ENCODE data around the gene GBP7.

The GBP7 gene

DNA sequence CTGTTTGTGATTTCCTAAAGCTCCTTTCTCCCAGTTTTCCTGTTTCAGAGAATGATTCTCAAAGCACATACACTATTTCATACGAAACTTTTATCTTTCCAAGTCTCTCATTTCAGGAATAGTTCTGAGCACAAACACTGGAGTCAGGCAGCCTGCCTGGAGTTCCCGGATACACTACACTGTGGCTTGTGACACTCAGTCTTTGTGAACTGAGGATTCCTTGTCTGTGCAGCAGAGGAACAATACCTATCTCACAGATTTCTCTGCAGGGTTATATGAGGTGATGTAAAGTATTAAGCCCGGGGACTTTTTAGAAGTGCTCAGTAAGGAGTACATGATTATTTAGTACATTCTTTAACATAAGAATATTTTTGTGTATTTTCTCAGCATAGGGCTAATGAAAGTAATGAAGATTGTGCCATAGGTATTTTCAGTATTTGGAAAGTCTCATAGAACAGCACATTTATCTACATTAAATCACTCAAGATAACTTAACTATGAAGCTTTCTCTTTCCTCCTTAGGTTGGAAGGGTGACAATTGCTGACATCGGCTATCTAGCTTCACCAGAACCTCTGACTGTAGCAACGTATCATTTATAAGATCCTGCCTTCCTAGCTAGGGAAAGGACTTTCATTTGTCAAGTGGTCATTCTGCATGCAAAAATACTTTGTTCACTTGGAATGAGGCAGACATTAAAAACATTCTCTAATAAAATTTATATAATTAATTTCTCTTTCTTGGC lies 62.8 kb downstream of the GBP7 start:
- no peak for DNase-seq

DNA sequence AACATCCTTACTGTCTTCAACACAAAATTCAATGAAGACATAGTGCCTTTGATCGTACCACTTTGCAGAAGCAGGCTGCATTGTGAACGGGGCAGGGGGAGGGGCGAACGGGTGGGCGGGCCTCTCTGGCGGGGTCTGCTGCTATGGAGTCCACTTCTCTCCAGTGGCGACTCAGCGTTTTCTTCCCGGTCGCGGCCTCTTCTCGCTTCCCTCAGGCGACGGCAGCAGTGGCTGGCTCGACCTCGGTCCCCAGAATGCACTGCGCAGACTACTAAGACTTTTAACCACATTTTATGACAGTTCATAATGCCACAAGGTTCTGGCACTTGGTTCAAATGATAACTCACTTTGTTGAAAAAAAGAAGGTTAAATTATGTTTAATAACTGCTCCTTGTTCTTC lies 71.1 kb downstream of the GBP7 start:
- DNase-seq = no peak

DNA sequence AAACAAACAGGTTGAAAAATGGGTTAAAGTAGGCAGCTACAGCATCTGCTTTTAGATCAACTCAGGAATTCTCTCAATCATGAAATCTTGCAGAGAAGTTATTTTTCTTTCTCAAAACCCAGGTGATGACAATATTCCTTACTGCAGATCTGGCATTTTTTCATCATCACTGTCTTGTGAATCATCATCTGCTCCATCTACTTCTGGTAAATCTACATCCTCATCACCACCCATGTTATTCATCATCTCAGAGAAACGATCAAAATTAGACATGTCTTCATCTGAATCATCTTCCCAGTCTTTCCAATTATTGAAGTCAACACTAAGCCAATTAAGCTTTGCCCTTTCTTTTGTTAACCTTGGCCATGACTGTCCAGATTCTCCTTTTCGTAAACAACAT lies 71.7 kb downstream of the GBP7 start:
- no peak for DNase-seq

DNA sequence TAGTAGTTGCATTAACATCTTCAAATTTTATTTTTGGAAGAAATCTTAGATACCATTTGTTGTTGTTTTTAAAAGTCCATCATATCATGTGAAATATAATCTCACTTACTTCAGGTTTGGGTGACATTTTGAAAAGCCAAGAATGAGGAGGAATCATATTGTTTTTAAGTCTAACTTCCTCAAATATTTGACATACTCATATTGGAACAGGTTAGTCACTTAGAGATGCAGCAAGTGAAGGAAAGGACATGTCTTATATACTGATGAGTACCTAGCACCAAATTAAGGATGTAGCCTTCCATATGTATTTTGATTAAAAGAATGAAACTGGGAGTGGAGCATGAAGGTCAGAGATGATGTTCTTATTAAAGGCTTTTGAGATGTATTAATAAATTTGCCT lies 73.8 kb downstream of the GBP7 start:
- no peak for DNase-seq

DNA sequence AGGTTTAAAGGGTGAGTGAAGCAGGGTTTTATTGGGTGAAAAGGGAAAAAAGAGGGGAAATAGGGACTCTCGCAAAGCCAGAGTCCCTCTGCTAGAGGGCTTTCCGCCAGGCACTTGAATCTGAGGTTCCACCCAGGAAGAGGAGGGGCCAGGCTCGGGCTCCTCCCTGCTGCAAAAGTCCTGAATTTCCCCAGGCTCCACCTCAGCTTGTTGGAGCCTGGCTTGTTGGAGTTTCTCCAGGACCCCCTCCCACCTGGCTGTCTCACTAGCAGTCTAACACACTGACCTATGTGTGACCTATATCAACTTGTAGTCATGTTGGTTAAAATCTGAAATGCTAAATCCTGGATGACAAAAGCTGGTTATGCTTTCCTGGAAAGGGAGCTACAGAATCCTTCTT lies 75.4 kb downstream of the GBP7 start:
- DNase-seq = no peak

DNA sequence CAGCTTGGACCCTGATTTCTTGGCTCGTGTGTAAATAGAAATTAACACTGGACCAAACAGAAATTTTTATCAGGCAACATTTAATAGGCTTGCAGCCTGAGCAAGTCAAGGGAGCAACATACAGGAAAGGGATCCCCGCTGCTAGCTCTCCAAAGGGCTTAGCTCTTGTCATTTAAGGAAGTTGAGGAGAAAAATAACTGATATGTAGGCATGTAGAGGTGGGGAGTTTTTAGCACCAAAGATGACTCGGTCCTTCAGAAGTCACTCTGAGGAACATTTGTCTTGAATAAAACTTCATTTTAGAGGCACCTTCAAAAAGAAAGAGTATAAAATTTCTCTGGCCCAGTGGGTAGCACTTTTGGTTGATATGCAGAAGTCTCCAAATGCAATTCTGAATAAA lies 76.9 kb downstream of the GBP7 start:
- DNase-seq = no peak

DNA sequence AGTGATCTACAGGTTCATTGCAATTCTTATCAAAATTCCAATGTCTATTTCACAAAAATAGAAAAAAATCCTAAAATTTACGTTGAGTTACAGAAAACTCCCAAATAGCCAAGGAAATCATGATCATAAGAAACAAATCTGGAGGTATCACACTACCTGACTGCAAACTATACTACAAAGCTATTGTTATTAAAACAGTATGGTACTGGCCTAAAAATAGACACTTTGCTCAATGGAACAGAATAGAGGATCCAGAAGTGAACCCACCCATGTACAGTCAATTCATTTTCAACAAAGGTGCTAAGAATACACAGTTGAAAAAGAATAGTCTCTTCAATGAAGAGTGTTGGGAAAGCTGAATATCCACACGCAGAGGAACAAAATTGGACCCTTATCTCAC lies 80.1 kb downstream of the GBP7 start:
- DNase-seq = no peak

DNA sequence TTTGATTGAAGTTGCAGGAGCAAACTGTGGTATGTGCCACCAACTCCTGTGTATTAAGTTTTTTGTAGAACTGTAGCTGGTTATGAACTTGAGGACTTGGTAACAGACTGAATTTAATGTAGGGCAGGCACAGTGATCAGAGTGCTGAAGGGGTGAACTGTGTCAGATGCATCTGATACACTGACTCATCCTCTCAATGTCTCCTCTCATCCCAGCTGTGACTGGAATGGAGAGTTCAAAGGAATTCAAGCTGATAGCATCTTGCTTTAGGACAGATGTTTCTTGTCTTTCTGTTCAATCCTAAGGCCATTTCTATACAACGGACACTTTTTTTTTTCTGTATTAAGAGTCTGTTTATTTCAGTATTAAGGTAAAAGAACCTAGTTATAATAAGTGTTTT lies 85.8 kb downstream of the GBP7 start:
- DNase-seq = no peak

DNA sequence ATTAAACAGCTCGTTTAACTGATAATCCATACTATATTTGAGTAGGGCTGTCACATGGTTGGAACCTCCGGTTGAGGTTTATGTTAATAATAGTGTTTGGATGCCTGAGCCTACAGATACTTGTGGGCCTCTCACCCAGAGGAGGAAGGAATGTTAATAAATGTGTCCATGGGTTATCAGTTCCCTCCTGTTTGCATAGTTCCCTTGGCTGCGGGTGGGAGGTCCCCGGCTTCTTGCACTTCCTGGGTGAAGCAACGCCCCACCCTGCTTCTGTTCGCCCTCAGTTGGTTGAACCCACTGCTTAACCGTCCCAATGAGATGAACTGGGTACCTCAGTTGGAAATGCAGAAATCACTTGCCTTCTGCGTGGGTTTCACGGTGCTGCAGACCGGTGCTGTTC lies 87.2 kb downstream of the GBP7 start:
- no peak for DNase-seq

DNA sequence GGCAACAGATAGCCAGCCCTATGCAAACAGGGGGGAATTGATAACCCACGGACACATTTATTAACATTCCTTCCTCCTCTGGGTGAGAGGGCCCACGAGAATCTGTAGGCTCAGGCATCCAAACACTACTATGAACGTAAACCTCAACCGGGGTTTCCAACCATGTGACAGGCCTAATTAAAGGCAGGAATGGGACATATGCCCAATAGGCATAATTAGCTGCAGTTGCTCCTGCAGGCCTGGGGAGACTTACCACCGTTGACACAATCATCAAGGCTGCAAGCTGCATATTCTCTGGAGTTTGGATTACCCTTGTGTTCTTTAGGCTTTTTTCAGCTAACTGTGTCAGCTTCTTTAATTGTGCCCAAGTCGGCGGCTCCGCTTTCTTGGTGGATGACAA lies 88.6 kb downstream of the GBP7 start:
- DNase-seq = no peak

DNA sequence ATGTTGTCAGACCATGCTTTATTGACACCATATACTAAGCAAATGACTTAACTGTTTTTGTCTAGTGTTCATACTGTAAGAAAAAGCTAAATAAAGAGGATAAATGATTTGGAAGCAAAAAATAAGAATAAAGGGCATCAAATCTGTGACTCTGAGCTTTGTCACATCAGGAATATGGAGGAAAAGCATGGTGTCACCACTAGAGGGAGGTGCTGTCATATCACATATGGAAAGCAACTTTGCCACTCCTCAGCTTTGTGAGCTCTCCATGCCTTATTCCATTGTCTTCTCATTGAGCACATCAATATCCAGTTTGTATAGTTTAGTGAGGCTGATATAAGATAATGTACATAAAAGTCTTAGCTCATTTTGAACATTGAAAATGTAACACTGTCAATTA lies 90.0 kb downstream of the GBP7 start:
- no peak for DNase-seq

Data from activated CD4-positive, alpha-beta T cell treated with anti-CD3 and anti-CD28 coated beads for 48 hours (primary cell).